ENCODE data around the gene RNF180. TPM values are rescaled to one million over a fixed set of nuclear protein-coding genes. Genes with fewer than 3 reads are reported as not detected.
"Not testable (repeated sequence)": the region's sequence is repeated elsewhere in the genome, so short reads cannot be mapped to it uniquely, and the experiment has no call there.

The RNF180 gene
- total RNA-seq, 1 experiment from 2014 or later, result 0.79 TPM

DNA sequence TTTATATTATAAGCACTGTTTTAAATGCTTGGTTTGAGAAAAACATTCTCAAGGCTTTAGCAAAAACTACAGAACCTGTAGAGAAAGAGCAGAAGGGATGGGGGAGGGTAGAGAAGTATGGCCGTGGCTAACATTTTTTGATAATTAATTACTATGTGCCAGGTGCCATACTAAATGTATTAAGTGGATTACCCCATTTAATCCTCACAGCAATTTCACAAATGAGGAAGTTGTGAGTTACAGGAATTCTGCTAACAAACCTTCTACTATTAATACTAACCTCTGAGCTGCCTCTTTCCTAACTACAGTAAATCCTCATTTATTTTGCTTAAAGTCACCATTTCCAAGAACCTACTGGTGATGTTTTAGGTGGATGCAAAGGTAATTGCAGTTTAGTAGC is 157.9 kb downstream of the RNF180 start:
- H3K4me1 ChIP-seq (replicated peaks), result no peaks in the 10 kb centered on the region
- no peak overlapping the region for H3K4me3 ChIP-seq
- no peak for DNase-seq (ENCODE audit: low read depth in 1 of 2, low spot score in 2 of 2)
- H3K27me3 ChIP-seq (replicated peaks), result no peaks in the 10 kb centered on the region
- H3K36me3 ChIP-seq, result no peaks in the 10 kb centered on the region
- H3K27ac ChIP-seq, result no peak overlapping the region
- no peaks in the 10 kb centered on the region for H3K9me3 ChIP-seq (replicated peaks)

DNA sequence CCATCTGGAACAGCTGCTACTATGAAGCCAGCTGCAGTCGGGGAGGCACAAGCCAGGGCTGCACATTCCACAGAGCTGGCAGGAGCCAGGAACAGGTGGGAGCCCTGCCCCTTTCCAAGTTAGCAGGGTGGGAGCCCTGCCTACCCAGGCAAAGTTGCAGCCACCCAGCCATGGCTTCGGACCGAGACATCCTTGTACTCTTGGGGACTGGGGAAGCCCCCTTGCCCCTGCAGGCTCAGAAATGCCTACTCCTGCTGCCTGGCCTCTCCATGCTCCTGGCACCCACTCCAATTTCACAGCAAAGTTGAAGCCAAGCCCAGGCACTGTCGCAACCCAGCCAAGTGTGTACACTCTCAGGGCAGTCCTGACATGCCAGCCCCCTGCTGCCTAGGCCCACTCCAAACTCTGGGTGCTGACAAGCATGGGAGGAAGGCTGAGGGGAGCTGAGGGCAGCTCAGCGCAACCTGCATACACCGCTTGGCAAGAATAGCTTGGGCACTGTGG is 165.1 kb downstream of the RNF180 start:
- H3K27me3 ChIP-seq (replicated peaks), result no peaks in the 10 kb centered on the region

DNA sequence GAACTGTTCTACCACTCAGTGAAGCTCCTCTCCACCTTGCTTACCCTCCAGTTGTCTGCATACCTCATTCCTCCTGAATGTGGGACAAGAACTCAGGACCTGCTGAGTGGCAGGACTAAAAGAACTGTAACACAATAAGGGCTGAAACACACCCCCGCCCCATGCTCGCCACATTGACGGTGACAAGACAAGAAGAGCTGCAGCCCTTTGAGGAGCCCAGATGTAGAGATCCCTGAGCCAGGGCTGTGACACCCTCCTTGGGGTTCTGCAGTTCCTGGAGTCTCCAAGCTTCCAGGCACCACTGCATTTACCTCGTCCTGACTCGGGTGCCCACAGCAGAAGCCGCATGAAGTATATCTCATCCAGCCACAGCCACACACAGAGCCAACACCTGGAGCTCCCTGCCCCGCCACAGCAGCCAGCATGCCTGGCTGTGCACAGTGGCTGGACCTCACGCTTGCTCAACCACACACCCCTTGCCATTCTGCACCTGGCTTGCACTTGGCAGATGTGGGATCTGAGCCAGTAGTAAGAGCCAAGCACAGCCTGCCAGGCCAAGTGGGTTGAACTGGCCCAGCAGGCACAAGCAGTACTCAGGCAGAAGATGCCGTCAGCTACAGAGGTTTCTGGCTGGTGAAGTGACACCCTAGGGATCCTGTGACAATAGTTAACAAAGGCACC is 166.1 kb downstream of the RNF180 start:
- Histone ChIP-seq H3K4me1 (replicated peaks) (no peaks in the 10 kb centered on the region), H3K27ac (no peak overlapping the region), H3K4me3 (no peak overlapping the region), H3K9me3 (replicated peaks) (no peaks in the 10 kb centered on the region), H3K27me3 (replicated peaks) (no peaks in the 10 kb centered on the region), H3K36me3 (no peaks in the 10 kb centered on the region)
- no peak for DNase-seq (ENCODE audit: low read depth in 1 of 2, low spot score in 2 of 2)

More for the DNA sequence above, 165.1 kb downstream of the RNF180 start:
- Histone ChIP-seq H3K4me1 (replicated peaks) (no peaks in the 10 kb centered on the region), H3K27ac (no peak overlapping the region), H3K9me3 (replicated peaks) (no peaks in the 10 kb centered on the region), H3K4me3 (no peak overlapping the region), H3K36me3 (no peaks in the 10 kb centered on the region)
- no peak for DNase-seq (ENCODE audit: low read depth in 1 of 2, low spot score in 2 of 2)

DNA sequence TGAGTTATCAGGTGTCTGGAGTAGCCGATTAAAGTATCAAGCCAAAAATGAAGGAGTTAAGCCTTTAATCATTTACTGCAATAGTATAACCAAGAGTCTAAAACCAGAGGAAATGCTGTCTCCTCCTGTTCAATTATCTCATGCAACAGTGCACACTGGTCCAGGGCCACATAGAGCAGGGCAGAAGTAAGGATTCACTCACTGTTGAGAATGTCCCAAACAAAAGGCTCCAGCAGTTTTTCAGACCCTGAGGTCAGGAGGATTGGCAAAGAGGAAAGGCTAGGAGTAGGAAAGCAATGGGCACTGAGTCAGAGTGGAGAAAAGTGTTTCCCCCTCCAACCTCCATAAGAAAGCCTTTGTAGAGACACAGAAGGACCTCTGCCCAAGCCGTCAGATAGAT is 168.2 kb downstream of the RNF180 start:
- DNase-seq (ENCODE audit: low read depth in 1 of 2, low spot score in 2 of 2), result no peak
- H3K4me3 ChIP-seq, result no peak overlapping the region

DNA sequence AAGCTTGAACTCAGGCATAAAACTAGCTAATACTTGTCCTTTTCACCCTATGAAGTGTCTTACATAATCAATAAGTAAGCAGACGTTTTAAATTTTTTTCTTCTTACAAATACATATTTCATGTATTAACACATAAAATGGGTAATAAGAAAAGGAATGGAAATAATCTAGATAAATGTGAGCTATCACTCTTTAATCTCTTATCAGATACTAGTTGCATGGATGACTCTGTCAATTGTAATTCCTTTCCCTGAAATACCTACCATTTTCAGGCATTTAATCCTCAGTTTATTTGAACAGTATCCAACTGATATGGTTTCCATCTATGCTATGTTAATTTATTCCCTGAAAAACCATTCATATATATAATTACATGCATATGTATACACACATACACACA is 174.1 kb downstream of the RNF180 start:
- H3K9me3 ChIP-seq (replicated peaks), result no peaks in the 10 kb centered on the region
- no peak for DNase-seq (ENCODE audit: low read depth in 1 of 2, low spot score in 2 of 2)
- H3K36me3 ChIP-seq, result no peaks in the 10 kb centered on the region
- H3K27me3 ChIP-seq (replicated peaks), result no peaks in the 10 kb centered on the region
- no peaks in the 10 kb centered on the region for H3K4me1 ChIP-seq (replicated peaks)
- H3K4me3 ChIP-seq, result no peak overlapping the region
- H3K27ac ChIP-seq, result no peak overlapping the region

More for the DNA sequence above, 168.2 kb downstream of the RNF180 start:
- Histone ChIP-seq H3K9me3 (replicated peaks) (no peaks in the 10 kb centered on the region), H3K27ac (no peak overlapping the region), H3K27me3 (replicated peaks) (no peaks in the 10 kb centered on the region), H3K36me3 (no peaks in the 10 kb centered on the region), H3K4me1 (replicated peaks) (no peaks in the 10 kb centered on the region)

DNA sequence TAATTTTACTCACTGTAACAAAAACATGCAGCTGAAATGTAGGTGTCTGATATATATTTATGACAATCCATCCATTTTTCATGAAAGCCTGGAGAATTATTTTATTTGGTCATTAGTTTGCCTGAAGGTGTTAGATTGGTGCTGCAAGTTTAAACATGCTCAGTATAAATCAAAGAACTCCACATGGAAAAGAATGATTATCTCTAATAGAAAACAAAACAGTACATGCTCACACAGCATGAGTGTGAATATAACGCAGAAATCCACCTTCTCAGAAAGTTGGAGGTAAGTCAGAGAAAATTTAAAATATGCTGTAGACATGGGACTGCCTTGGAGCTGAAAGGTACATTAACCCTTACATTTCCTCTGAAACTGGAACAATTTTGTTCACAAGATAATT is 174.7 kb downstream of the RNF180 start:
- no peak for DNase-seq (ENCODE audit: low read depth in 1 of 2, low spot score in 2 of 2)
- no peaks in the 10 kb centered on the region for H3K9me3 ChIP-seq (replicated peaks)
- H3K36me3 ChIP-seq, result no peaks in the 10 kb centered on the region
- H3K27ac ChIP-seq, result no peak overlapping the region
- no peaks in the 10 kb centered on the region for H3K4me1 ChIP-seq (replicated peaks)
- H3K27me3 ChIP-seq (replicated peaks), result no peaks in the 10 kb centered on the region
- no peak overlapping the region for H3K4me3 ChIP-seq

DNA sequence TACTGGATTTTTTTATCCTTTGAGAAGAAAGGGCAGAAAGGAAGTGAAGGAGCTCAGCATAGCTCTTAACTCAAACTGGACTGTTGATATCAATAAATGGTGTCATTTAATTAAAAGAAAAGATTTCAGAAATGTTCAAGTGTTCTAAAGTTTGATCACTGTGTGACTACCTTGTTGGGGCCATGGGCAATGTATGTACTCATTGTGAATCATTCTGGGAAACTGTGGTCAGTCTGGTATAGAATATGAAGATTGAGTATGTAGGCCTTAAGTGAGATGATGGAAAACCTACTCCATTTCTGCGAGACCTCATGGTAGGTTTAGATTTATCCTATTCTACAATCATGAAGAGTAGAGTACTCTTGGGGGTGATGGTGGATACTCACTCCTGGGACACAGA is 175.7 kb downstream of the RNF180 start:
- Histone ChIP-seq H3K36me3 (no peaks in the 10 kb centered on the region), H3K4me3 (no peak overlapping the region), H3K9me3 (replicated peaks) (no peaks in the 10 kb centered on the region), H3K27ac (no peak overlapping the region), H3K4me1 (replicated peaks) (no peaks in the 10 kb centered on the region), H3K27me3 (replicated peaks) (no peaks in the 10 kb centered on the region)
- no peak for DNase-seq (ENCODE audit: low read depth in 1 of 2, low spot score in 2 of 2)

DNA sequence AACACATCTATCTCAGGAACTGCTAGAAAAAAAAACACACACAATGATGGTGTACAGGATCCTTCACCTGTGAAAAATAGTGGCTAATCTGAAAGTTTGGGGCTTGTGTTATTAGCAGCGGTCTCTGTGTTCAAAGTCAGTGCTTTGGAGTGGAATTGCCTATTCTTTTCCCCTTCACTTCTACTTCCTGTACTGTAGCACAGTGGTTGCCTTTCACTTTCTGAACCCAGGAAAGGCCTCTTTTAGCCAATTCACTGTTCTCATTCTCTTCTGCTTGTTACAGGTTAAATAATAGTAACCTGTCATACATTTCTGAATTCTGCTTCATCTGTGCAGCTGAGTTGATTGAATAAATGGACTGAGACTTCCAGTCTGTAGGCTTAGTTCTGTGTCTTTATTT is 178.9 kb downstream of the RNF180 start:
- no peak for DNase-seq (ENCODE audit: low read depth in 1 of 2, low spot score in 2 of 2)
- Histone ChIP-seq H3K27me3 (replicated peaks) (no peaks in the 10 kb centered on the region), H3K36me3 (no peaks in the 10 kb centered on the region), H3K27ac (no peak overlapping the region), H3K4me1 (replicated peaks) (no peaks in the 10 kb centered on the region), H3K9me3 (replicated peaks) (no peaks in the 10 kb centered on the region), H3K4me3 (no peak overlapping the region)

DNA sequence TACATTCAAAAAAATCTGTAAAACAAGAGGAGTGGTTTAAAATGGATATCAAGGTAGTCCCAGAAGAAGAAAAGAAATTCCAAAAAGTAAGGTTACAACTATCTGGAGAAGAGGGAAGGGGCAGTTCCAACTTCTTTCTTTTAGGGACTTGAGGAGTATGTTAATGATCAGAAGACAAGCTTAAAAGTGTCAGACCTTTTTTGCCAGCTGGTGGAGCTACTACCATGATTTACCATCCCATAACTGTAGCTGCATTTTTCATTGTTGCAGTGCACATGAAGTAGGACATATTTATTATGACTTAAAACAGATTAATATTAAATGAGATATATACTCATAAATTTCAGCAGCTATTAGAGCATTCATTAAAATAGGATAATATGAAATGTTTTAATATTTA is 181.7 kb downstream of the RNF180 start:
- Histone ChIP-seq H3K27ac (no peak overlapping the region), H3K4me1 (replicated peaks) (no peaks in the 10 kb centered on the region), H3K27me3 (replicated peaks) (no peaks in the 10 kb centered on the region), H3K9me3 (replicated peaks) (no peaks in the 10 kb centered on the region), H3K4me3 (no peak overlapping the region), H3K36me3 (no peaks in the 10 kb centered on the region)
- DNase-seq (ENCODE audit: low read depth in 1 of 2, low spot score in 2 of 2), result no peak

DNA sequence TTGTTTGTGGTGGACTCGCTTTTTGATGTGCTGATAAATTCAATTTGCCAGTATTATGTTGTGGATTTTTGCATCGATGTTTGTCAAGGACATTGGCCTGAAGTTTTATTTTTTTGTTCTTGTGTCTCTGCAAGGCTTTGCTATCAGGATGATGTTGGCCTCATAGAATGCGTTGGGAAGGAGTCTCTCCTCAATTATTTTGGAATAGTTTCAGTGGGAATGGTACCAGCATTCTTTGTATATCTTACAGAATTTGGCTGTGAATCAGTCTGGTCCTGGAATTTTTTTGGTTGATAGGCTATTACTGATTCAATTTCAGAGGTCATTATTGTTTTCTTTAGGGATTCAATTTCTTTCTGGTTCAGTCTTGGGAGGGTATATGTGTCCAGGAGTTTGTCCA is 198.8 kb downstream of the RNF180 start:
- no peak for DNase-seq (ENCODE audit: low read depth in 1 of 2, low spot score in 2 of 2)
- H3K4me3 ChIP-seq, result no peak overlapping the region
- H3K9me3 ChIP-seq (replicated peaks), result 0 out of 2 replicates have a peak, but pooled peaks cover 5% of the 10 kb centered on the region
- no peaks in the 10 kb centered on the region for H3K36me3 ChIP-seq
- H3K27me3 ChIP-seq (replicated peaks), result no peaks in the 10 kb centered on the region
- H3K27ac ChIP-seq, result no peak overlapping the region
- H3K4me1 ChIP-seq (replicated peaks), result no peaks in the 10 kb centered on the region

DNA sequence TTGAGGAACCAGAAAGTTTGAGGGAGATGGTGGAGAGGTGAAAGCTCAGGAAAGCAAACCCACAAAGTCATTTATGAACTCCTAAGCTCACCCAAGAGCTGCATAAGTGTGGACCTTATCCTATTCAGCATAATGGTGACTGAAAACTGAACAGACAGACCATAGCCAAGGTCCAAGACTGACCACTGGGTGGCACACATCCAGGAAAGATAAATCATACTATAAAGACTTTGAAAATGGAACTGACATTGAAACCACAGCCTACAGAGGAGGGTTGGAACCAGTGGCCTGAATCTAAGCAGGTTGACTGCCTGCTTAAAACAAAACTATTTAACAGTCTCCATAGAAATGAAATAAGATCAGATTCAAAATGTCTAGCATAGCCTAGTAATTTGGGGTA is 219.1 kb downstream of the RNF180 start:
- no peak for DNase-seq (ENCODE audit: low read depth in 1 of 2, low spot score in 2 of 2)
- Histone ChIP-seq H3K27ac (no peak overlapping the region), H3K36me3 (no peaks in the 10 kb centered on the region), H3K27me3 (replicated peaks) (no peaks in the 10 kb centered on the region), H3K4me1 (replicated peaks) (no peaks in the 10 kb centered on the region), H3K4me3 (no peak overlapping the region), H3K9me3 (replicated peaks) (no peaks in the 10 kb centered on the region)

DNA sequence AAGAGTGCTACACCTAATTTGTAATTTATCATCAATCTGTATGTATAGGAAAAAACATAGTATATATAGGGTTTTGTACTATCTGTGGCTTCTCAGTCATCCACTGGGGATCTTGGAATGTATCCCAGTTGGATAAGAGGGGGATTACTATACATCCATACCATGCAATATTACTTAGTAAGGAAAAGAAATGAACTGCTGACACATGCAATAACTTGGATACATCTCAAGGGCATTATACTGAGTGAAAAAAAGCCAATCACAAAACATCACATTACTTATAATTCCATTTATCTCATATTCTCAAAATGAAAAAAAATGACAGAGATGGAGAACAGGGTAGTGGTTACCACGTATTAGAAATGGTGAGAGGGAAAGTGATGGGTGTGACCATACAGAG is 231.9 kb downstream of the RNF180 start:
- Histone ChIP-seq H3K36me3 (no peaks in the 10 kb centered on the region), H3K4me3 (no peak overlapping the region), H3K27me3 (replicated peaks) (no peaks in the 10 kb centered on the region), H3K9me3 (replicated peaks) (no peaks in the 10 kb centered on the region), H3K4me1 (replicated peaks) (no peaks in the 10 kb centered on the region), H3K27ac (no peak overlapping the region)
- DNase-seq (ENCODE audit: low read depth in 1 of 2, low spot score in 2 of 2), result no peak

DNA sequence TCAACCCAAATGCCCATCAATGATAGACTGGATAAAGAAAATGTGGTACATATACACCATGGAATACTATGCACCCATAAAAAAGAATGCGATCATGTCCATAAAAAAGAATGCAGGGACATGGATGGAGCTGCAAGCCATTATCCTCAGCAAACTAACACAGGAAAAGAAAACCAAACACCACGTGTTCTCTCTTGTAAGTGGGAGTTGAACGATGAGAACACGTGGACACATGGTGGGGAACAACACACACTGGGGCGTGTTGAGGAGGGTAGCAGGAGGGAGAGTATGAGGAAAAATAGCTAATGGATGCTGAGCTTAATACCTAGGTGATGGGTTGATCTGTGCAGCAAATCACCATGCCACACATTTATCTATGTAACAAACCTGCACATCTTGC is 233.1 kb downstream of the RNF180 start:
- H3K36me3 ChIP-seq; H3K4me3 ChIP-seq; H3K27me3 ChIP-seq (replicated peaks); H3K9me3 ChIP-seq (replicated peaks); H3K4me1 ChIP-seq (replicated peaks); DNase-seq (ENCODE audit: low read depth in 1 of 2, low spot score in 2 of 2); H3K27ac ChIP-seq: not testable (repeated sequence)

DNA sequence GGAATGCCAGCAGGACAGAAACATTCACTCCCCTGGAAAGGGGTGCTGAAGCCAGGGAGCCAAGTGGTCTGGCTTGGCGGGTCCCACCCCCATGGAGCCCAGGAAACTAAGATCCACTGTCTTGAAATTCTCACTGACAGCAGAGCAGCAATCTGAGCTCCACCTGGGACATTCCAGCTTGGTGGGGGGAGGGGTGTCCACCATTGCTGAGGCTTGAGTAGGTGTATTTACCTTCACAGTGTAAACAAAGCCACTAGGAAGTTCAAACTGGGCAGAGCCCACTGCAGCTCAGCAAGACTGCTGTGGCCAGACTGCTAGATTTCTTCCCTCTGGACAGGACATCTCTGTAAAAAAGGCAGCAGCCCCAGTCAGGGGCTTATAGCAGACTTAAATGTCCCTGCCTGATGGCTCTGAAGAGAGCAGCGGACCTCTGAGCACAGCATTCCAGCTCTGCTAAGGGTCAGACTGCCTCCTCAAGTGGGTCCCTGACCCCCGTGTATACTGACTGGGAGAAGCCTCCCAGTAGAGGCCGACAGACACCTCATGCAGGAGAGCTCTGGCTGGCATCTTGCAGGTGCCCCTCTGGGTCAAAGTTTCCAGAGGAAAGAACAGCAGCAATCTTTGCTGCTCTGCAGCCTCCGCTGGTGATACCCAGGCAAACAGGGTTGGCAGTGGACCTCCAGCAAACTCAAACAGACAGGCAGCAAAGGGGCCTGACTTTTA is 241.6 kb downstream of the RNF180 start:
- not testable (repeated sequence) for DNase-seq (ENCODE audit: low read depth in 1 of 2, low spot score in 2 of 2); H3K4me3 ChIP-seq; H3K27me3 ChIP-seq (replicated peaks); H3K9me3 ChIP-seq (replicated peaks); H3K27ac ChIP-seq; H3K36me3 ChIP-seq; H3K4me1 ChIP-seq (replicated peaks)

Data from SJSA1 (cell line).